ENCODE measurements around the gene RPL7A. TPM values are rescaled to one million over a fixed set of nuclear protein-coding genes. Genes with fewer than 3 reads are reported as not detected.
"Not testable (repeated sequence)": the region's sequence is repeated elsewhere in the genome, so short reads cannot be mapped to it uniquely, and the experiment has no call there.

The RPL7A gene
- total RNA-seq, 1 donor from 2014 or later: 1,126 TPM

DNA sequence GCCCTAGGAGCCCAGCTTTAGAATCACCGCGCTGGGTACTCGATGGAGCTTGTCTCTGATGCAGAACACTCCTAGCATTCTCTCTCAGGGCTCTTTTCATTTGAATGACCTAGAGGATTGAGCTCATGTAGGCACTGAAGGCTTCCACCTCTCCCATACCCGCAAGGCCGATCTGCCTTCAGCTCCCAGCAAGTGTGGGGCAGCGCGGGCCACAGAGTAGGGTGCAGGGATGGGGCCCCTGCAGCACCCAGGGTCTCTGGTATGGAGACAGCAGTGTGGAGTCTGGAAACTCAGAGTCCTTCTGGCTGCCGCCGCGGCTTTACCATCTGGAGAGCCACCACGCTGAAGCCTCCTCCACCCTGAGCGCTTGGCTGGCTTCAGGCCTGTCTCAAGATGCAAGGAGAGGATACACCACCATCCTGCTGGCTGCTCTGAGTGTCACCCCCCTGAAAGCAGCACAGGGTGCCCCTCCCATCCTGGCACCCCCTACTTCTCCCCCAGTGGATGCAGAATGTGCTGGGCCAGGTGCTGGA, 41.1 kb downstream of the RPL7A start:
- no peak for TF ChIP-seq CTCF (IDR thresholded peaks at IDR 0.05)
- Mint-ChIP-seq H3K9me3 (ENCODE audit: low read depth) (no peaks in the 10 kb centered on the region), H3K27ac (ENCODE audit: unreplicated experiment) (no peak overlapping the region), H3K36me3 (ENCODE audit: low read depth) (no peaks in the 10 kb centered on the region), H3K27me3 (ENCODE audit: low read depth) (peaks cover 1% of the 10 kb centered on the region), H3K4me1 (ENCODE audit: low read depth) (no peaks in the 10 kb centered on the region), H3K4me3 (ENCODE audit: unreplicated experiment) (no peak overlapping the region)
- no peak for DNase-seq (ENCODE audit: low spot score)

GRCh38 chr9:133389562-133389961, 41.5 kb downstream of the RPL7A start:
- H3K4me3 Mint-ChIP-seq (ENCODE audit: unreplicated experiment): no peak overlapping the region
- H3K27me3 Mint-ChIP-seq (ENCODE audit: low read depth): peaks cover 1% of the 10 kb centered on the region
- no peak for TF ChIP-seq CTCF (IDR thresholded peaks at IDR 0.05)
- H3K36me3 Mint-ChIP-seq (ENCODE audit: low read depth): no peaks in the 10 kb centered on the region
- H3K4me1 Mint-ChIP-seq (ENCODE audit: low read depth): no peaks in the 10 kb centered on the region
- no peaks in the 10 kb centered on the region for H3K9me3 Mint-ChIP-seq (ENCODE audit: low read depth)
- H3K27ac Mint-ChIP-seq (ENCODE audit: unreplicated experiment): no peak overlapping the region
- DNase-seq (ENCODE audit: low spot score): no peak

- Mint-ChIP-seq H3K36me3 (ENCODE audit: low read depth) (no peaks in the 10 kb centered on the region), H3K9me3 (ENCODE audit: low read depth) (no peaks in the 10 kb centered on the region), H3K4me1 (ENCODE audit: low read depth) (no peaks in the 10 kb centered on the region), H3K27me3 (ENCODE audit: low read depth) (peaks cover 6% of the 10 kb centered on the region), H3K4me3 (ENCODE audit: unreplicated experiment) (no peak overlapping the region), H3K27ac (ENCODE audit: unreplicated experiment) (no peak overlapping the region)
- no peak for DNase-seq (ENCODE audit: low spot score)
- TF ChIP-seq CTCF (IDR thresholded peaks at IDR 0.05): no peak
Observed at GRCh38 chr9:133390713-133391112, 42.7 kb downstream of the RPL7A start.

- H3K27me3 Mint-ChIP-seq (ENCODE audit: low read depth); H3K36me3 Mint-ChIP-seq (ENCODE audit: low read depth); H3K9me3 Mint-ChIP-seq (ENCODE audit: low read depth); H3K4me1 Mint-ChIP-seq (ENCODE audit: low read depth); H3K27ac Mint-ChIP-seq (ENCODE audit: unreplicated experiment); DNase-seq (ENCODE audit: low spot score); H3K4me3 Mint-ChIP-seq (ENCODE audit: unreplicated experiment): not testable (repeated sequence)
Observed at GRCh38 chr9:133391449-133391848, 43.4 kb downstream of the RPL7A start.

DNA sequence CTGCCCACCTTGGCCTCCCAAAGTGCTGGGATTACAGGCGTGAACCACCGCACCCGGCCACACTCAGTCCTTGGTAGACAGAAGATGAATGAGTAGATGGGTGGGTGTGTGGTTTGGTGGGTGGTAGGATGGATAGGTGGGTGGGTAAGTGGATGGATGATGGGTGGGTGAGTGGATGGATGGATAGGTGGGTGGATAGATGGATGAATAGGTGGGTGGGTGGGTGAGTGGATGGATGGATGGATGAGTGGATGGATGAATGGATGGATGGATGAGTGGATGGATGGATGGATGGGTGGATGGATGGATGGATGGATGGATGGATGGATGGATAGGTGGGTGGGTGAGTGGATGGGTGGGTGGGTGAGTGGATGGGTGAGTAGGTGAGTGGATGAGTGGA, 44.3 kb downstream of the RPL7A start:
- not testable (repeated sequence) for H3K4me3 Mint-ChIP-seq (ENCODE audit: unreplicated experiment); H3K4me1 Mint-ChIP-seq (ENCODE audit: low read depth); DNase-seq (ENCODE audit: low spot score); H3K27ac Mint-ChIP-seq (ENCODE audit: unreplicated experiment); H3K27me3 Mint-ChIP-seq (ENCODE audit: low read depth); H3K9me3 Mint-ChIP-seq (ENCODE audit: low read depth); H3K36me3 Mint-ChIP-seq (ENCODE audit: low read depth)

GRCh38 chr9:133393399-133393798, 45.4 kb downstream of the RPL7A start:
- no peak for TF ChIP-seq CTCF (IDR thresholded peaks at IDR 0.05)
- Mint-ChIP-seq H3K9me3 (ENCODE audit: low read depth) (no peaks in the 10 kb centered on the region), H3K4me1 (ENCODE audit: low read depth) (no peaks in the 10 kb centered on the region), H3K27ac (ENCODE audit: unreplicated experiment) (no peak overlapping the region), H3K27me3 (ENCODE audit: low read depth) (peaks cover 14% of the 10 kb centered on the region), H3K36me3 (ENCODE audit: low read depth) (no peaks in the 10 kb centered on the region), H3K4me3 (ENCODE audit: unreplicated experiment) (no peak overlapping the region)
- no peak for DNase-seq (ENCODE audit: low spot score)

All from chondrocyte (in vitro differentiated cells).